ENCODE measurements around the gene TMEM52B.

GRCh38 chr12:10196210-10196609 lies 17.4 kb downstream of the TMEM52B start:
- no peak for TF ChIP-seq CTBP1 (IDR thresholded peaks at IDR 0.05; ENCODE audit: borderline replicate concordance)
- TF ChIP-seq SP1 (IDR thresholded peaks at IDR 0.05) = no peak

Measured in HEK293T (cell line).